H1 (cell line): ENCODE results near the gene MDM4. TPM values are rescaled to one million over a fixed set of nuclear protein-coding genes. Genes with fewer than 3 reads are reported as not detected.

Source experiments
- CTCF ChIA-PET: fragments of 300-600 bp; sonication (Branson Sonifier 250); formaldehyde crosslinking; loops from one replicate; lab custom pipeline; 2021; ENCODE audit not compliant: partially characterized antibody; lab: Charles Lee
- POLR2A ChIA-PET: fragments of 300-600 bp; sonication (Branson Sonifier 250); formaldehyde crosslinking; loops from one replicate; lab custom pipeline; 2021; ENCODE audit warnings: inconsistent platforms; ENCODE audit not compliant: partially characterized antibody; lab: Charles Lee
- DNase-seq, 2 experiments: peaks; one replicate each; pipeline versions ENCODE4 v3.0.0 to v3.0.0-alpha.2; 2010 to 2022; ENCODE audit warnings: low spot score in 2 of 2, low read depth in 1 of 2, mixed read lengths in 1 of 2
- FAIRE-seq: peaks from 2 replicates; lab custom pipeline; 2011; peaks lifted over from hg19 to GRCh38; lab: Jason Lieb, UNC
- H2AFZ ChIP-seq: 2 replicates; pipeline ENCODE4 v1.8.1; 2012; ENCODE audit warnings: low read length, inconsistent platforms
- H2AK5ac ChIP-seq: 2 replicates; pipeline ENCODE4 v1.6.1; 2013; ENCODE audit warnings: low read depth, low read length
- H2BK120ac ChIP-seq: replicated peaks from 2 replicates; pipeline ENCODE3; 2013; ENCODE audit warnings: low read depth, low read length, inconsistent platforms
- H2BK12ac ChIP-seq: 2 replicates; pipeline ENCODE4 v1.6.1; 2013; ENCODE audit warnings: low read depth, low read length
- H2BK15ac ChIP-seq: 2 replicates; pipeline ENCODE4 v1.6.1; 2013; ENCODE audit warnings: low read length
- H2BK20ac ChIP-seq: 2 replicates; pipeline ENCODE4 v1.6.1; 2013; ENCODE audit warnings: low read length
- H2BK5ac ChIP-seq: 2 replicates; pipeline ENCODE4 v1.6.1; 2013; ENCODE audit warnings: low read depth, low read length
- H3K14ac ChIP-seq: 2 replicates; pipeline ENCODE4 v1.6.1; 2013; ENCODE audit warnings: inconsistent platforms; ENCODE audit not compliant: insufficient read length
- H3K18ac ChIP-seq: 2 replicates; pipeline ENCODE4 v1.6.1; 2013; ENCODE audit warnings: low read length; ENCODE audit errors: extremely low read depth
- H3K23ac ChIP-seq: 2 replicates; pipeline ENCODE4 v1.6.1; 2013; ENCODE audit warnings: inconsistent platforms; ENCODE audit not compliant: insufficient read length
- H3K23me2 ChIP-seq: 2 replicates; pipeline ENCODE4 v1.6.1; 2013; ENCODE audit warnings: low read depth, low read length
- H3K27ac ChIP-seq: 2 replicates; pipeline ENCODE4 v1.6.1; 2011; ENCODE audit warnings: low read depth, low read length, inconsistent platforms
- H3K27me3 ChIP-seq, 4 experiments: replicated peaks in 1 of 4; 1 replicate in 1 of 4; 2 replicates in 3 of 4; pipeline versions ENCODE4 v1.6.1 to v1.8.1; 2011 to 2013; ENCODE audit warnings: low read length in 3 of 4, mild to moderate bottlenecking in 3 of 4, inconsistent platforms in 2 of 4, mixed read lengths in 2 of 4, moderate library complexity in 1 of 4; ENCODE audit not compliant: control insufficient read depth in 3 of 4, insufficient read depth in 3 of 4; ENCODE audit errors: extremely low read depth in 1 of 4
- H3K36me3 ChIP-seq, 4 experiments: 2 replicates each; pipeline versions ENCODE4 v1.6.1 to v1.8.1; 2011 to 2013; ENCODE audit warnings: mild to moderate bottlenecking in 4 of 4, low read length in 3 of 4, moderate library complexity in 2 of 4, control low read depth in 1 of 4, inconsistent platforms in 1 of 4; ENCODE audit not compliant: insufficient read depth in 4 of 4, control insufficient read depth in 2 of 4
- H3K4ac ChIP-seq: replicated peaks from 2 replicates; pipeline ENCODE3; 2013; ENCODE audit warnings: low read length, low read depth, mixed read lengths, inconsistent platforms; ENCODE audit not compliant: insufficient read length
- H3K4me1 ChIP-seq, 4 experiments: replicated peaks in 1 of 4; 1 replicate in 1 of 4; 2 replicates in 3 of 4; pipeline versions ENCODE4 v1.6.1 to v1.8.1; 2011 to 2013; ENCODE audit warnings: low read length in 3 of 4, inconsistent platforms in 2 of 4, mixed read lengths in 1 of 4; ENCODE audit not compliant: insufficient read depth in 4 of 4, control insufficient read depth in 3 of 4
- H3K4me2 ChIP-seq, 2 experiments: 2 replicates each; pipeline versions ENCODE4 v1.6.1 to v1.8.1; 2011 to 2013; ENCODE audit warnings: low read depth in 2 of 2, low read length in 2 of 2, control low read depth in 1 of 2, inconsistent platforms in 1 of 2, mild to moderate bottlenecking in 1 of 2; ENCODE audit not compliant: insufficient read depth in 1 of 2
- H3K4me3 ChIP-seq, 4 experiments: fragments of 200-600, 300-600 bp in 1 of 4; sonication (generic), shearing (Covaris generic), sonication (Bioruptor Twin) in 1 of 4; 2 replicates each; pipeline versions ENCODE4 v1.5.1 to v1.8.1; 2011 to 2016; ENCODE audit warnings: low read length in 4 of 4, low read depth in 3 of 4, control low read depth in 2 of 4, inconsistent platforms in 2 of 4, mild to moderate bottlenecking in 2 of 4, mixed read lengths in 1 of 4, moderate library complexity in 1 of 4; ENCODE audit not compliant: insufficient read depth in 2 of 4; ENCODE audit errors: extremely low read depth in 1 of 4
- H3K56ac ChIP-seq: replicated peaks from 2 replicates; pipeline ENCODE3; 2013; ENCODE audit warnings: low read depth, mild to moderate bottlenecking, mixed read lengths, low read length, inconsistent platforms; ENCODE audit not compliant: insufficient read length
- H3K79me1 ChIP-seq: 2 replicates; pipeline ENCODE4 v1.6.1; 2013; ENCODE audit warnings: low read depth, low read length, control low read depth
- H3K79me2 ChIP-seq, 2 experiments: 2 replicates each; pipeline versions ENCODE4 v1.6.1 to v1.8.1; 2012 to 2013; ENCODE audit warnings: low read length in 2 of 2, mild to moderate bottlenecking in 2 of 2, inconsistent platforms in 1 of 2; ENCODE audit not compliant: insufficient read depth in 2 of 2, control insufficient read depth in 1 of 2
- H3K9ac ChIP-seq, 4 experiments: replicated peaks in 1 of 4; 1 replicate in 1 of 4; 2 replicates in 3 of 4; pipeline versions ENCODE4 v1.6.1 to v1.8.1; 2011 to 2013; ENCODE audit warnings: low read depth in 3 of 4, low read length in 3 of 4, control low read depth in 2 of 4, mild to moderate bottlenecking in 2 of 4, moderate library complexity in 2 of 4, inconsistent platforms in 1 of 4; ENCODE audit errors: extremely low read depth in 1 of 4
- H3K9me3 ChIP-seq, 2 experiments: 2 replicates each; pipeline versions ENCODE4 v1.6.1 to v1.8.1; 2012 to 2013; ENCODE audit warnings: mild to moderate bottlenecking in 2 of 2, moderate library complexity in 2 of 2, control low read depth in 1 of 2, inconsistent platforms in 1 of 2, low read depth in 1 of 2, low read length in 1 of 2, mixed read lengths in 1 of 2; ENCODE audit not compliant: insufficient read depth in 2 of 2
- H4K20me1 ChIP-seq, 2 experiments: replicated peaks in 1 of 2; 2 replicates each; pipeline versions ENCODE3 to v1.8.1; 2011 to 2013; ENCODE audit warnings: inconsistent platforms in 2 of 2, low read length in 2 of 2, mild to moderate bottlenecking in 1 of 2; ENCODE audit not compliant: insufficient read depth in 2 of 2, control insufficient read depth in 1 of 2
- H4K5ac ChIP-seq: 2 replicates; pipeline ENCODE4 v1.6.1; 2013; ENCODE audit warnings: low read length, low read depth, mixed read lengths, inconsistent platforms; ENCODE audit not compliant: insufficient read length
- H4K8ac ChIP-seq: 2 replicates; pipeline ENCODE4 v1.8.0; 2013; ENCODE audit warnings: mild to moderate bottlenecking, moderate library complexity, low read length, inconsistent platforms; ENCODE audit not compliant: insufficient read depth; ENCODE audit errors: extremely low read depth
- H4K91ac ChIP-seq: replicated peaks from 2 replicates; pipeline ENCODE3; 2013; ENCODE audit warnings: low read length, mixed read lengths, inconsistent platforms; ENCODE audit not compliant: insufficient read length
- BACH1 ChIP-seq: IDR thresholded peaks from 2 replicates; pipeline ENCODE4 v1.6.1; 2012; ENCODE audit warnings: low read length, improper control_type of control experiment
- CEBPB ChIP-seq: IDR thresholded peaks from 2 replicates; pipeline ENCODE4 v1.6.1; 2012; ENCODE audit warnings: low read depth, low read length
- CHD1 ChIP-seq: IDR thresholded peaks from 2 replicates; pipeline ENCODE4 v1.6.1; 2012; ENCODE audit warnings: low read depth, low read length, improper control_type of control experiment
- CHD2 ChIP-seq: IDR thresholded peaks from 2 replicates; pipeline ENCODE4 v1.6.1; 2012; ENCODE audit warnings: low read length, improper control_type of control experiment
- FOSL1 ChIP-seq: IDR thresholded peaks from 2 replicates; pipeline ENCODE4 v1.6.1; 2011; ENCODE audit warnings: mild to moderate bottlenecking, low read depth, low read length, moderate library complexity; ENCODE audit not compliant: insufficient read depth
- GTF2F1 ChIP-seq: IDR thresholded peaks from 2 replicates; pipeline ENCODE4 v1.6.1; 2012; ENCODE audit warnings: low read depth, low read length, improper control_type of control experiment, borderline replicate concordance
- KDM1A ChIP-seq: fragments of 200-600, 300-600 bp; sonication (generic); IDR thresholded peaks from 2 replicates; pipeline ENCODE4 v1.7.1; 2016; ENCODE audit warnings: mild to moderate bottlenecking, low read length, borderline replicate concordance
- MAFK ChIP-seq: IDR thresholded peaks from 2 replicates; pipeline ENCODE4 v1.6.1; 2012; ENCODE audit warnings: low read depth, mild to moderate bottlenecking, improper control_type of control experiment, low read length
- RBBP5 ChIP-seq: IDR thresholded peaks from 2 replicates; pipeline ENCODE4 v1.7.1; 2012; ENCODE audit warnings: low read depth, mild to moderate bottlenecking, inconsistent platforms, low read length, moderate library complexity, borderline replicate concordance
- SIN3A ChIP-seq, 2 experiments: IDR thresholded peaks in 1 of 2; conservative IDR thresholded peaks in 1 of 2; 2 replicates each; pipeline ENCODE4 v1.6.1; 2011 to 2012; ENCODE audit warnings: low read length in 2 of 2, improper control_type of control experiment in 1 of 2, low read depth in 1 of 2, mild to moderate bottlenecking in 1 of 2
- SRF ChIP-seq: IDR thresholded peaks from 2 replicates; pipeline ENCODE4 v1.6.1; 2011; ENCODE audit warnings: mild to moderate bottlenecking, low read depth, low read length, moderate library complexity
- TBP ChIP-seq: IDR thresholded peaks from 2 replicates; pipeline ENCODE4 v1.6.1; 2011; ENCODE audit warnings: low read depth, low read length, improper control_type of control experiment
- WGBS, 2 experiments: shearing (Covaris generic) in 1 of 2; methylation state at CpG; one replicate each; pipeline versions ENCODE4 v1.1.6 to v1.1.7; 2013 to 2015; ENCODE audit warnings: low lambda C conversion rate in 2 of 2, mixed read lengths in 2 of 2, inconsistent platforms in 1 of 2, low coverage in 1 of 2, missing lambda C conversion rate in 1 of 2; ENCODE audit not compliant: insufficient replicate concordance in 2 of 2, insufficient coverage in 1 of 2, insufficient read length in 1 of 2; ENCODE audit errors: extremely low coverage in 1 of 2, missing lambda C conversion rate in 1 of 2; 5-methylcytosine and 5-hydroxymethylcytosine counted together
- polyA plus RNA-seq, 7 experiments: library from polyadenylated mRNA; depleted of rRNA in 3 of 7; stranded (reverse) in 5 of 7; unstranded in 2 of 7; fragments of >200 nt in 5 of 7; fragments of 200-250 nt in 2 of 7; gene quantifications; 1 replicate in 5 of 7; 2 replicates in 1 of 7; 4 replicates in 1 of 7; pipeline versions ENCODE4 v1.2.1 to v1.2.3, GENCODE V29; 2011 to 2013; ENCODE audit warnings: missing spikeins in 2 of 7, mixed read lengths in 2 of 7
- total RNA-seq: library from RNA; stranded (reverse); fragmentation: NEBNext Ultra II Directional; extraction: Animal tissue kit (Norgen Biotek cat#: 25700); gene quantifications from 2 replicates; pipeline ENCODE4 v1.2.1, GENCODE V29; 2021

The MDM4 gene
- total and polyA plus RNA-seq, 2 of the 8 experiments (the other 6 are each of a cell fraction or from before 2014, with no cell fraction given), result 10.8 to 84.9 TPM

DNA sequence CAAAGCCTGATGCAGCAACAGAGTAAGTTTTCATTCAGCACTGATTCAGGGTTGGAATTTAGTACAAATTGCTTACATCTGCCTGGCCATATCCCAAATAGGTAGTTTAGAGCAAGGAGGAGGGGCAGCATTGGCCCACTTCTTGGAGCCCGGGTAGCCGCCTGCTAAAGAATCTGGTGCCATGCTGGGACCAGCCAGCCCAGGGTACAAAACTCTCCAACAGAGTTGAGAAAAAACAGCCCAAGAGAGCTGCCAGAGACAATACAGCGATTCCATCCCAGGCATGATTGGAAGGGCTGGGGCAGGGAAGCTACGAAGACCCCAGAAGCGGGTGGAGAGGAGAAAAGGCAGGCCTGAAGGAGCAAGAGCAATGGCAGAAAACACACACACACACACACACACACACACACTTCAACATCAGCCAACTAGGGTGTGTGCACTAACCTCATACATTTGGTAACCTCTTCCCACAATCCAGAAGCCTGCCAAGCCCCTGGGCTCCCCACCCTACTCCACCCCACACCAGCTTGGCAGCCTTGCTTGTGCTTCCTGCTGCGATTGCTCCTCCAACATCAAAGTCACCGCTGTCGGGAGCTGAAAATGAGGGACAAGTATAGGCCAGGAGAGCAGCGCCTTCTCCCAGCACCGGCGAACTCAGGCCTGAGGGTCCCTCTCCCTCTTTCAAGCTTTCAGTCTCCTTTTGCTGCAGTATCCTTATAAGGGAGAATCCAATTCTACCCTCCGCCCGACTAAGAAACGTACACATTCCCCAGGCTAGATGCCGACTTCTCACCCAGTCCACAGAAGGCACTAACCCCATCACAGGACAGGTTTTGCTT, 22.8 kb upstream of the MDM4 start:
- Histone ChIP-seq H3K9me3 (no peaks in the 10 kb centered on the region), H2BK20ac (no peak overlapping the region), H3K79me2 (peaks cover 0 to 20% of the 10 kb centered on the region in 2 experiments; a peak in 2 of 4 replicates), H3K23me2 (peaks cover 15% of the 10 kb centered on the region), H2BK12ac (peak overlapping the region; percentile 45), H3K79me1 (no peaks in the 10 kb centered on the region), H2BK120ac (no peak overlapping the region), H2BK5ac (peak overlapping the region; percentile 54; the same call in 1 of the 2 replicates), H2AFZ (no peak overlapping the region), H3K18ac (peak overlapping the region; percentile 87), H2AK5ac (no peak overlapping the region), H2BK15ac (no peak overlapping the region), H3K27me3 (peaks cover 0 to 3% (median under 1%) of the 10 kb centered on the region in 4 experiments; a peak in 2 of 7 replicates), H3K4me3 (peak overlapping the region; percentile 82 to 96 (median 94)), H3K27ac (no peak overlapping the region), H4K8ac (no peak overlapping the region), H3K9ac (peak overlapping the region in 3 of 4 experiments; percentile 13 to 86 (median 77); a peak in 6 of 7 replicates), H4K5ac (no peak overlapping the region), H4K20me1 (no peaks in the 10 kb centered on the region), H4K91ac (peak overlapping the region; percentile 97), H3K36me3 (no peaks in the 10 kb centered on the region), H3K4me1 (peaks cover 0 to 14% (median 6%) of the 10 kb centered on the region in 4 experiments; a peak in 5 of 7 replicates), H3K23ac (no peak overlapping the region), H3K4ac (peak overlapping the region; percentile 34), H3K56ac (no peak overlapping the region), H3K14ac (no peak overlapping the region), H3K4me2 (peak overlapping the region; percentile 80 to 94)
- FAIRE-seq, result no peak
- WGBS, 2 experiments, result 15% methylated on average over 15 of the region's 15 CpGs; no CpG with 5 or more reads in 1 of the 2 experiments
- ChIA-PET POLR2A (interaction anchor here (1.1 to 6.3 kb wide), 19 partner anchors 8 to 86 kb away, joined by 3 to 56 read pairs (median 13); partner anchors contain the start of gene MDM4), CTCF (interaction anchor here (0.7 to 49.0 kb wide), 12 partner anchors 11 to 303 kb away, joined by 3 to 2124 read pairs (median 5); no protein-coding TSS in a partner anchor)
- DNase-seq, result peak in 1 of 2 experiments; percentile 74
- TF ChIP-seq SRF (no peak), GTF2F1 (no peak), SIN3A (conservative IDR thresholded peaks at IDR 0.05 in 1 of 2, IDR thresholded peaks at IDR 0.05 in 1 of 2; ENCODE audit: low read depth in 1 of 2, low read length in 2 of 2) (no peak), RBBP5 (no peak), FOSL1 (no peak), CEBPB (no peak), BACH1 (no peak), MAFK (no peak), CHD1 (no peak), KDM1A (no peak), TBP (no peak), CHD2 (no peak)
